NCI-H446 treated with DMSO at 0.1 percent for 48 hours (cell line): ENCODE results near the gene ITIH4.

Source experiments
- DNase-seq: peaks from one replicate; lab custom pipeline; 2025; lab: John Stamatoyannopoulos, UW

The ITIH4 gene

GRCh38 chr3:52831500-52832301 lies 1.2 kb upstream of the ITIH4 start:
- DNase-seq = peak; percentile 82

GRCh38 chr3:52829906-52830463 lies 487 bp downstream of the ITIH4 start:
- DNase-seq = no peak

- no peak for DNase-seq
These were observed 990 bp downstream of the ITIH4 start for GRCh38 chr3:52829482-52829881.

- no peak for DNase-seq
These were observed 2.6 kb downstream of the ITIH4 start for GRCh38 chr3:52827866-52828376.

GRCh38 chr3:52827441-52827840 lies 3.0 kb downstream of the ITIH4 start:
- DNase-seq = no peak

- DNase-seq = no peak
These were observed 6.4 kb downstream of the ITIH4 start for GRCh38 chr3:52824037-52824436.

GRCh38 chr3:52822363-52822762 lies 8.1 kb downstream of the ITIH4 start:
- no peak for DNase-seq

GRCh38 chr3:52820736-52821135 lies 9.7 kb downstream of the ITIH4 start:
- no peak for DNase-seq

GRCh38 chr3:52819936-52820335 lies 10.5 kb downstream of the ITIH4 start:
- DNase-seq = no peak

- DNase-seq = no peak
These were observed 12.6 kb downstream of the ITIH4 start for GRCh38 chr3:52817860-52818259.

GRCh38 chr3:52817221-52817620 lies 13.3 kb downstream of the ITIH4 start:
- no peak for DNase-seq

GRCh38 chr3:52816654-52817053 lies 13.8 kb downstream of the ITIH4 start:
- no peak for DNase-seq

GRCh38 chr3:52816199-52816598 lies 14.3 kb downstream of the ITIH4 start:
- no peak for DNase-seq

- no peak for DNase-seq
These were observed 16.7 kb downstream of the ITIH4 start for GRCh38 chr3:52813810-52814209.

GRCh38 chr3:52811452-52812011 lies 18.9 kb downstream of the ITIH4 start:
- DNase-seq = no peak

- no peak for DNase-seq
These were observed 19.5 kb downstream of the ITIH4 start for GRCh38 chr3:52810923-52811322.

- DNase-seq = no peak
These were observed 20.7 kb downstream of the ITIH4 start for GRCh38 chr3:52809662-52810377.

GRCh38 chr3:52809149-52809548 lies 21.3 kb downstream of the ITIH4 start:
- DNase-seq = no peak

GRCh38 chr3:52805270-52806039 lies 25.0 kb downstream of the ITIH4 start:
- DNase-seq = no peak

GRCh38 chr3:52801839-52802238 lies 28.6 kb downstream of the ITIH4 start:
- DNase-seq = no peak

- DNase-seq = no peak
These were observed 30.4 kb downstream of the ITIH4 start for GRCh38 chr3:52800079-52800478.

GRCh38 chr3:52798978-52799476 lies 31.4 kb downstream of the ITIH4 start:
- no peak for DNase-seq
